Femur (tissue), 1 donor: ENCODE measurements around the gene PYY.
"Not testable (repeated sequence)": the region's sequence is repeated elsewhere in the genome, so short reads cannot be mapped to it uniquely, and the experiment has no call there.

Experiments
- DNase-seq: peaks from one replicate; pipeline ENCODE4 v3.0.0-alpha.2; 2017

The PYY gene

GRCh38 chr17:43978078-43978477, 24.3 kb upstream of the PYY start:
- no peak for DNase-seq

DNA sequence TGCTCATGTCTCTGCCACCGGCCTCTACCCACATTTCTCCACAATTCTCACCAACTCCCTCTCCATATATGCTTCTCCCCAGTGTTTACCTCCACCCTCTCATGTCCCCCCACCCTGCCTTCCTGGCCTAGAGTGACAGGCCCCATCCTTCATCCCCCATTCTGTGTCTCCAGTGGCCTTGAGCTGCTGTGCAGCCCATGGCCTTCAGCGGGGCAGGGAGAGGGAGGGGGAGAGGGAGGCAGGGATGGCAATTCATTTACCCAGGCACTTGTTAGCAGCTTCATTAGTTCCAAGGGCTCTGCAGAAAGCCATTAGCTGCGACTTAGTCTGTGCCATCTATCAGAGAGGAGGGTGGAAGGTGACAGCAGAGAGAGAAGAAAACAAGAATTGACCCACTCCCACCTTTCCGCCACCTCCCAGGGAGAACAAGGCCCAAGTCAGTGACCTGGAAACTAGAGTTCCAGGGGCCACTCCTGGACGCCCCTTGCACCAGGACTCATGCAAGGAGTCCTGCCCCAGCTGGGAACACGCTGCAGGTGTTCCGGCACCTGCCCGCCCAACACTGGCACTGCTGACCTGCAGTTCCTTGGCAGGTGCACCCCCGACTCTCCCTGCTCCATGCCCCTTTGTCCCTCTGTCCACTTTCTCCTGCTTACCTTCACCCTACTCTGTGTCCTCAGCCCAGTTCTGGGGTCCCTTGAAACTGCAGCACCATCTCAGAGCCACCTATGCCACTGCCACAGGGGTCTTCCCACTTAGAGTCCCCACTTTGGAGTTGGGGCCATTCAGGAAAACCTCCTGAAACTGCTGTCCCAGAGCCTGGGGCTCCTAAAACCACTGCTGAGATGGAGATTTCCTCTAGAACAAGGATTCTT, 23.5 kb upstream of the PYY start:
- DNase-seq: no peak

DNA sequence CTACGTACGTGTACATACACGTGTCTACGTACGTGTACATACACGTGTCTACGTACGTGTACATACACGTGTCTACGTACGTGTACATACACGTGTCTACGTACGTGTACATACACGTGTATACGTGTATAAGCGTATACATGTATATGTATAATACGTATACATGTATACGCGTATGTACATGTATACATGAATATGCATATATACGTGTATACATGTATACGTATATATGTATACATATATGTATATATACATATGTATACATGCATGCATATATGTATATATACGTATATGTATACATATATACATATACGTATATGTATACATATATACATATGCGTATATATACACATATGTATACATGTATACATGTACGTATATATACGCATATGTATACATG, 22.2 kb upstream of the PYY start:
- no peak for DNase-seq

GRCh38 chr17:43974382-43975266, 20.9 kb upstream of the PYY start:
- DNase-seq: no peak

DNA sequence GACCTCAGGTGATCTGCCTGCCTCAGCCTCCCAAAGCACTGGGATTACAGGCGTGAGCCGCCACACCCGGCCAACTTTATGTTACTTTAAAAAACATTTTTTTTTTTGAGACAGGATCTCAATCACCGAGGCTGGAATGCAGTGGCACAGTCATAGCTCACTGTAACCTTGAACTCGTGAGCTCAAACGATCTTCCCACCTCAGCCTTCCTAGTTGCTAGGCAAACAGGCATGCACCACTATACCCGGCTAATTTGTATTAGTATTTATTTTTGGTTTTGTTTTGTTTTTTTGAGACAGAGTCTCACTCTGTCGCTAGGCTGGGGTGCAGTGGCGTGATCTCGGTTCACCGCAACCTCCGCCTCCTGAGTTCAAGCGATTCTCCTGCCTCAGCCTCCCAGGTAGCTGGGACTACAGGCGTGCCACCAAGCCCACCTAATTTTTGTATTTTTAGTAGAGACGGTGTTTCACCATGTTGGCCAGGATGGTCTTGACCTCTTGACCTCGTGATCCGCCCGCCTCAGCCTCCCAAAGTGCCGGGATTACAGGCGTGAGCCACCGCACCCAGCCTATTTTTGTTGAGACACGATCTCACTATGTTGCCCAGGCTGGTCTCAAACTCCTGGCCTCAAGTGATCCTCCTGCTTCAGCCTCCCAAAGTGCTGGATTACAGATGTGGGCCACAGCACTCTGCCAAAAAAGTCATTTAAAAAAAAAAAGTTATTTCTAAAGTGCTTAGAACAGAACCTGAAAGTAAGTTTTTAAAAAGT, 18.9 kb upstream of the PYY start:
- not testable (repeated sequence) for DNase-seq

DNA sequence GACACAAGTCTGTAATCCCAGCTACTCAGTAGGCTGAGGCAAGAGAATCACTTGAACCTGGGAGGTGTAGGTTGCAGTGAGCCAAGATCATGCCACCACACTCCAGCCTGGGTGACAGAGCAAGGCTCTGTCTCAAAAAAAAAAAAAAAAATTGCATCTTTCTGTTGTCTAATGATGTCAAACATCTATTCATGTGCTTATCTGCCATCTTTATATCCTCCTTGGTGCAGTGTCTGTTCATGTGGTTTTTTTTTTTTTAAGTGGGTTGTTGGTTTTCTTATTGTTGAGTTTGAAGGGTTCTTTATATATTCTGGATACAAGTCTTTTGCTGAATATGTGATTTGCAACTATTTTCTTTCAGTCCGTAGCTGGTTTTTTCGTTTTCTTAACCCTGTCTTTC, 17.7 kb upstream of the PYY start:
- not testable (repeated sequence) for DNase-seq

GRCh38 chr17:43970366-43970765, 16.6 kb upstream of the PYY start:
- DNase-seq: no peak

- no peak for DNase-seq
These were observed 13.6 kb upstream of the PYY start for GRCh38 chr17:43967251-43967875.

DNA sequence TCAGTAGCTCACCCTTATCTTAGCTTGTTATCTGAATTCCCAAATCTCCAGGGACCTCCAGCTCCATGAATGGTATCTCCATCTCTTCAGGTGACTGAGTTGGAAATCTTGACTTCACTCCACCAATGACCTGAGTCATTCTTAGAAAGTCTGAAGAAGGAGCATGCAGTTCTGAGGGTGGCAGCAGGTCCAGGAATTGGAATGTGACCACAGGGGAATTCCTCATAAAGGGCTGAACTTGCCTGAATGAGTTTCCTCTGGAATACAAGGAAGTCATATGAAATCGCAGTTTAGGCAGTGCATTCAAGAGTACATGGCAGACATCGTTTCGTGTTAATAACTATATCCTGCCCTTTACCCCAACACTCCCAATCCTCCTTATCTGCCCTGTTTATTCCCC, 12.5 kb upstream of the PYY start:
- no peak for DNase-seq

DNA sequence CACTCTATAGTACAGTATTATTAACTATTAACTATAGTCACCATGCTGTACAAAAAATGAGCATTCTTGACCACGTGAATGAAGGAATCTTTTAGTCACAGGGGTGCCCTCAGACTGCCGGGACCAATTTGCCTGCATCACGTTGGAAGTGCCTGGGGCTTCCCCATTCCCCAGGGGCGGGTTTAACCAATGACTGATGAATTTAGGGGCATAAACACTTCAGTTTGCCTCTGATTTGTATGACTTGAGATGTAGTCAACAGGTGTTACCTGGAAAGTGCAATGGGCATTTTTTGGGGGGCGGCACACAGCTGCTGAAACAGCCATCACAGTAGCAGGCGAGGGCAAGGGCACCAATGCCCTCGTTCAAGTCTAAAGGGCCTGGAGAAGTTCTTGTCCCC, 8.7 kb upstream of the PYY start:
- DNase-seq: no peak

DNA sequence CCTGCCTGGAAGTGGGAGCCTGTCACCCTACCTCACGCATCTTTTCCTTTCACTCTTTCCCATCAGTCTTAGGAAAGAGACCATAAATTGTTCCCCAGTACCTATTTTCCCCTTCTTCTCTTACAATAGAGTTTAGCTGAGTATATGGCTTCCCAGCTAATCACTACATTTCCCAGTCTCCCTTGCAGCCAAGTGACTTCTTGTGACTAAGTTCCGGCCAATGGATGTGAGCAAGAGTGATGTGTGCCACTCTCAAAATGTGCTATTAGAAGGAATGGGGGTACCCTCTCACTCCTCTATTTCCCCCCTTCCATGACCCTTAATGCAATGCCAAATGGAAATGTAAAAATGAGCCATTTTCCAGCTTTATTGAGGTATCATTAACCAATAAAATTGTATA, 8.2 kb upstream of the PYY start:
- DNase-seq: no peak

DNA sequence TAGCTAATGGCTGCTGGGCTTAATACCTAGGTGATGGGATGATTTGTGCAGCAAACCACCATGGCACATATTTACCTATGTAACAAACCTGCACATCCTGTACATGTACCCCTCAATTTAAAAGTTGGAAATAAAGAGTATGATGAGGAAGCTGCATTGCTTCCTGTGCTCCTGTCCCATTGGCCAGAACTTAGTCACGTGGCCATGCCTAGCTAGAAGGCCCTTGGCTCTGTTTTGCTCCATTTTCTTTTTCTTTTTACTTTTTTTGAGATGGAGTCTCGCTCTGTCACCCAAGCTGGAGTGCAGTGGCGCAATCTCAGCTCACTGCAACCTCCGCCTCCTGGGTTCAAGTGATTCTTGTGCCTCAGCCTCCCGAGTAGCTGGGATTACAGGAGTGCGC, 7.6 kb upstream of the PYY start:
- not testable (repeated sequence) for DNase-seq

- no peak for DNase-seq
These were observed 5.1 kb upstream of the PYY start for GRCh38 chr17:43958748-43959352.

DNA sequence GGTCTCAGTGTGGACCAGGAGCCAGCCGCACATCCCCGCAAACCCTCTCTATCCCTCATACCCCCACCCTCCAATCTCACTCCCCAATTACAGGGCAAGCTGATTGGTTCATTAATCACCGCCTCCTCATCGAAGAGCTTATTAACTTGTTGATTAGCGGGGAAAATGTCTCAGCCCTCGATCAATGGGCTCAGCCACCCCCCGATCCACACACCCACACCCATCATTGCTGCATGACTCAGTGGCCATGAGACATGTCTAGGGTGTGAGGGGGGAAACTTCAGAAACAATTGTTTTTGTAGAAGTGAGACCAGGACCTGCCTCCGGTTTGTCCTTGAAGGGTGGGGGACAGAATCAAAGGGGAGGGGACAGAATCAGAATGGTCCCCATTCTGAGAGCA, 2.5 kb upstream of the PYY start:
- DNase-seq: no peak

DNA sequence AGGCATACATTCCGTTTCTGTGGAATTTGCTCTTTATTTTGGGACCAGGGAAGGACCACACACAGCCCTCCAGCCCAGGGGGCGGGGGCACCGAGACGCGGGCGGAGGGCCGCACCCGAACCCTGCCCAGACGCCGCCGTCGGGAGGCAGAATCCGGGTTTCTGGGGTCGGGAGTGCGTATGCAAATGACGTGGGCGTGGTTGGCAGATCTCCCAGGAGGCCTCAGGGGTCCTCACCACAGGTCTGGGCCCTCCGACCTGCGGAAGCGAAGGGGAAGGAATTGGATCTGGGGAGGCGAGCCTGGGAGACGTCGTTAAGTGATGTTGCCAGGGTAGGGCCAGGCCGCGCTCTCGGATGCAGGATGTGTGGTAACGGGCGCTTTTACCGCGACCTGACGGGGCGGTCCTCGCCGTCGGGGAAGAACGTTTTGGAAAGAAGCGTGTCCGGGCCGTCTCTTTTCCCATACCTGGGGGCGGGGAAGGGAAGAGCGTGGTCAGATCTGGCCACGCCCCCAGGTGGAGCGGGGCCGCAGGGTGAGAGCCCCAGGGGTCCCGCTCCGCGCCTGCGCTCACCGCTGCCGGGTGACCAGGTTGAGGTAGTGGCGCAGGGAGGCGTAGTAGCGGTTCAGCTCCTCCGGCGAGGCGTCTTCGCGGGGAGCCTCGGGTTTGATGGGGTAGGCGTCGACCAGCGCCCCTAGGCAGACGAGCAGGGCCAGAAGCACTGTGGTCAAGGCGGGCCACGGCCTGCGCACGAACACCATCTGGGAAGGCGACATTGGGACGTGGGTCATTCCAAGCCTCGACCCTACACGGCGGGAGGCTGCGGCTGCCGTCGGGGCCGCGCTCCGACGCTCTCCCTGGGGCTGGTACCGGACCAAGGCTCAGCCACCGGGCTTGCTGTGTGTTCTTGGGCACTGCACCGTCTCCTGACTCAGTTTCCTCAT, 745 bp downstream of the PYY start:
- peak; percentile 35 for DNase-seq

GRCh38 chr17:43952351-43952723, 1.4 kb downstream of the PYY start:
- peak; percentile 52 for DNase-seq

DNA sequence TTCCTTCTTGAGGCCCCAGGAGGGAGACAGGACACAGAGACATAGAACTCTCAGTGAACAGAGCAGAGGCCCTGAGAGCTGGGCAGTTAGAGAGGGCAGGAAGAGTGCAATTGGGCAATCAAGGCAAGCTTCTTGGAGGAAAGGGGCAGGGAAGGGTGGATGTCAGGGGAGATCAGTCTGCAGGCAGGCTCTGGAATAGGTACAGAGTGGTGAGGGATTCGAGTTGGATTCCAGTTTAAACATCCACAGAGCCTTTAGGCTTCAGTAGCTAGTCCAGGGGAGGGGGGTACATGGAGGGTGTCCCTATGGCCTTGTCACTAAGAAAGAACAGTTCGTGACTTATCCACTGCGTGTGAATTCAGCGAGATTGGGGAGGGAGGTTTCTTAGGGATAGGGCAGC, 2.0 kb downstream of the PYY start:
- no peak for DNase-seq

GRCh38 chr17:43950554-43950953, 3.2 kb downstream of the PYY start:
- no peak for DNase-seq

DNA sequence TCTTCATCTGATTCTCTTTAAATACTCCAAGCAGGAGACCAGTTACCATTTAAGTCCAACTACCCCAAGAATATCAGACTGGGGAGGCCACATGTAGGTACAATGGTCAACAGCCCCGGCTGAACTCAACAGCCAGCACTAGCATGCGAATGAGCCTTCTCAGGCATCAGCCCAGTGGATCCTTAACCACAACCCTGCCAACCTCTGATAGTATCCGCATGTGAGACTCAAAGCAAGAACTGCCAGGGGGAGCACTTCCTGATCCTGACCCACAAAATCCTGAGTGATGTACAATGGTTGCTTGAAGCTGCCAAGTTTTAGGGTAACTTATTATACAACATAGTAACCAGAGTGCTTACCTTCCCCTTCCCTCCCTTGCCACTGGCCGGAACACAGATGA, 4.0 kb downstream of the PYY start:
- no peak for DNase-seq

GRCh38 chr17:43946781-43947180, 7.0 kb downstream of the PYY start:
- DNase-seq: no peak
